T47D (cell line): Measurements from ENCODE around the gene GPRC5D.

Source experiments
- DNase-seq, 2 experiments: peaks; one replicate each; pipeline versions ENCODE4 v3.0.0 to v3.0.0-alpha.2; 2011 to 2012; ENCODE audit warnings: low read depth in 1 of 2, low spot score in 1 of 2
- JUND ChIP-seq: IDR thresholded peaks from 2 replicates; pipeline ENCODE4 v1.6.1; 2012; ENCODE audit warnings: low read depth
- in situ Hi-C: cut with HindIII; loops from 2 replicates; pipeline ENCODE4 v1.10.0; 2016; ENCODE audit warnings: low sequenced_read_pairs, low pct_unique_long_range_greater_than_20kb

The GPRC5D gene

DNA sequence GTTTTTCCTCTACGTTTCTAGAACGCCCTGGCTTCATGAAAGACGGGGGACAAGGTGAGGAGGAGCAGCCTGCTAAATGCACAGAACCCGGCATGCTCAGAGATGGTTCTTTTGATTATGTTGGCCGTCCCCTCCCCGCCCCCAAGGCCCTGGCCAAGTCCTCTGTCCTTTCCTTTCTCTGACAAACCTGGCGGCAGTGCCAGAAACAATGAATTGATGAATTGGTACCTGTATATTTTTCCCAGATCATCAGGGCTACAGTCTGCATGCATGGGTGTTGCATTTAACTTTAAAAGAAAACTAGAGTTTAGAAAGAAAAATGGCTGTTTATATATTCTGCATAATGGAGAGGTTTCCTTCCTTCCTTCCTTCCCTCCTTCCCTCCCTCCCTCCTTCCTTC, 29.0 kb downstream of the GPRC5D start:
- no peak for TF ChIP-seq JUND
- in situ Hi-C loops, result no loop called here
- no peak for DNase-seq

- in situ Hi-C loops, result no loop called here
- no peak for TF ChIP-seq JUND
- DNase-seq, result no peak
These were observed 29.8 kb downstream of the GPRC5D start for GRCh38 chr12:12922191-12922616.

GRCh38 chr12:12919666-12920435, 32.1 kb downstream of the GPRC5D start:
- in situ Hi-C loops, result no loop called here
- TF ChIP-seq JUND, result no peak
- no peak for DNase-seq

- DNase-seq, result no peak
- in situ Hi-C loops, result no loop called here
- TF ChIP-seq JUND, result no peak
These were observed 33.1 kb downstream of the GPRC5D start for GRCh38 chr12:12918781-12919389.

DNA sequence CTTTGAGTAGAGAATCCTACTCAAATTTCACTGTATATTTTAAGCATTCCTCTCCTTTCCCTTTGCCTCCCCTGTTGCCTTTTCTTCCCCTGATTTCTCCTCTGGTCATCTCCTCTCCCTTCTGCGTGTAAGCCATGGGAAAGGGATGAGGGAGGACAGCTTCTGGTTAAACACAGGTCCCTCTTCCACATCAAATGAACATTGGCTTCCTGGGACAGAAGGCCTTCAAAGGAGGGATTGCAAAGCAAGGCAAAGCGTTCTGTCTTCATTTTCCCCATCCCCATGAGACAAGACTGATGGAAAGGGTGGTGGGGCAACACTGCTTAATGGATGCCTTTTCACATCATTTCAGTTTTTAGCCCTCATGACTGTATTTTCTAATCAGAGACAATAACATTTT, 34.5 kb downstream of the GPRC5D start:
- no peak for TF ChIP-seq JUND
- in situ Hi-C loops, result no loop called here
- DNase-seq, result no peak

DNA sequence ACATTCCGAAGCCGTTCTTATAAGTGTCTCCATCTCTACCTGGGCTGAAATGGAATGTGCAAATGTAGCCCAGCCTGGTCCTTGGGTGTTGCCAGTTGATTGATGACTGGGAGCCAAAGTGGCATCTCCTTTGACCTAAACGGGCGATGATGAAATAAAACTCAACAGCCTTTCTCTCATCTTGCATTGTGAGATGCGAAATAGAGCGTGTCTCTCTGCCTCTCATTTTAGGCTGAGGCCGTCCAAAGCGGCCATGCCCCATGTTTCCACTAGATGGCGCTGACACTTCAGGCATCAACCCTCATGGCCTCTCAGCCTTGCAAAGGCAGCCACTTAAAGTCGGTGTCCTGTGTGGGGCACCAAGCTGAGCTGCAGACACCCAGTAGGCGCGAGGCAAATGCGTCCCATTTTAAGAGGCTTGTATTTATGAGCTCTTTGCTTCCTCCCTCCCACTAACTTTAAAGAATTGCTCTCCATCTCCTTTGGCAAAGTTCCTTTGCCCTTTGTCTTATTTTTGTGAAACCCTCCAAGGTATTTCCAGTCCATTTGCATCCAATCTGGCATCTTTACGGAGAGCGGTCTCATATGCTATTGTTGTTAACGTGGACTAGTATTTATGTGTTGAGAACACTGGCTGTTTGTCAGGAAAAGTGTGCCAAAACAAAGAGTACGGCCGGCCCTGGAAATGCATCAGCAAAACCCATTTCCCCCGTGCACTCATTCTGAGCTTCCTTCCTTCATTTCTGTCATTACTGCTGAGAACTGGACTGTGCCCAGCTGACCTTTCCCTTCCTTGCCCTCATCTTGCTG, 35.6 kb downstream of the GPRC5D start:
- TF ChIP-seq JUND, result no peak
- in situ Hi-C loops, result no loop called here
- DNase-seq, result peak; percentile 3 to 63

- in situ Hi-C loops, result no loop called here
- TF ChIP-seq JUND, result no peak
- no peak for DNase-seq
These were observed 36.3 kb downstream of the GPRC5D start for GRCh38 chr12:12915656-12916055.

- TF ChIP-seq JUND, result no peak
- in situ Hi-C loops, result no loop called here
These were observed 39.3 kb downstream of the GPRC5D start for GRCh38 chr12:12912711-12913110.

DNA sequence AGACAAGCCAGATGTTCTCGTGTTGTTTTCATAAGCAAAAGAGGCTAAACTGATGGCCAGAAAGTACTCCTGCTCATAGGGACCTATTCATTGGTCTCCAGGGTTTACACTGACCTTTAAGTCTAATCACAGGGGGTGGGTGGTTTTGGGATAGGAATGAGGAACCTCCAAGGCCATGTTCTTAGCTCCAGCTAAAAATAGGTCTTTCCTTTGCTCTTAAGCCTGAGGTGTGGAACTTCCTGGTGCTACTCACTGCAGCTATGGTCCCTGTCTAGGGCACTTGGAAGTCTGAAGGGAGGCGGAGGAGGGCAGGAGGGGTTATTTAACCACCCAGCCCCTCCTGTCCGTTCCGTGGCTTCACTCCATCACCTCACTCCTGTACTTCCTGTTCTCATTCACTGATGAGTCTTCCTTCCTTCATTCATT, 42.0 kb downstream of the GPRC5D start:
- no peak for TF ChIP-seq JUND
- in situ Hi-C loops, result no loop called here
- DNase-seq, result no peak

More at GRCh38 chr12:12912711-12913110, 39.3 kb downstream of the GPRC5D start:
- DNase-seq, result no peak

- no peak for DNase-seq
- in situ Hi-C loops, result no loop called here
- TF ChIP-seq JUND, result no peak
These were observed 42.6 kb downstream of the GPRC5D start for GRCh38 chr12:12909228-12909994.

GRCh38 chr12:12908711-12909110, 43.3 kb downstream of the GPRC5D start:
- no peak for DNase-seq
- TF ChIP-seq JUND, result no peak
- in situ Hi-C loops, result no loop called here

- no peak for DNase-seq
- in situ Hi-C loops, result no loop called here
- TF ChIP-seq JUND, result no peak
These were observed 43.7 kb downstream of the GPRC5D start for GRCh38 chr12:12908252-12908651.
